ENCODE results near the gene FHIT. TPM values are rescaled to one million over a fixed set of nuclear protein-coding genes. Genes with fewer than 3 reads are reported as not detected.

Gene FHIT
- total RNA-seq, 4 donors from 2014 or later: 3.5 to 17.0 (median 16.7) TPM

DNA sequence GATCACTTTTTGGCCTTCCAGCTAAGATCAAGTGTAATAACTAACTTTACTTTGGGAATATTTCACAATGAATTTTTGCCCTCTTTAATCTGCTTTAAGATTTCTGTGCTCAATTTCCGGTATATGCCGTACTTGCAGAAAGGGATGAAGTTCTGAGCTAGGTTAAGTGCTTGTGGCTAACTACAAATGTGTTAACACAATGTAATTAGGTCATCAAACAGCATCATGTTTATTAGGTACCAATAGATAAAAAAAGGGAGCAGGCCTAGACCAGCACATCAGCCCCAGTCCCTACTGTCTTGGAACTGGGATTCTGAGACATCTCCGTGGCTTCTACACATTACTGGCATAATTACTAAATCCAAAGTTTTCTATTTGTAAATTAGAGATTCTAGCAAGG, 1268.7 kb downstream of the FHIT start:
- DNase-seq: no peak
- Histone ChIP-seq H3K9me3 (no peaks in the 10 kb centered on the region), H3K4me1 (no peaks in the 10 kb centered on the region), H3K4me3 (no peak overlapping the region), H3K36me3 (no peaks in the 10 kb centered on the region), H3K27me3 (no peaks in the 10 kb centered on the region), H3K27ac (no peak overlapping the region)
- no peak for TF ChIP-seq POLR2A (IDR thresholded peaks at IDR 0.05)
- TF ChIP-seq CTCF (IDR thresholded peaks at IDR 0.05): no peak

- no peaks in the 10 kb centered on the region for H3K27me3 ChIP-seq
- H3K36me3 ChIP-seq: no peaks in the 10 kb centered on the region
- no peak for TF ChIP-seq POLR2A (IDR thresholded peaks at IDR 0.05)
- TF ChIP-seq CTCF (IDR thresholded peaks at IDR 0.05): no peak
- no peak for DNase-seq
- no peak overlapping the region for H3K27ac ChIP-seq
- no peaks in the 10 kb centered on the region for H3K9me3 ChIP-seq
- H3K4me3 ChIP-seq: no peak overlapping the region
- H3K4me1 ChIP-seq: no peaks in the 10 kb centered on the region
These were observed 1269.9 kb downstream of the FHIT start for GRCh38 chr3:59981377-59981776.

GRCh38 chr3:59980576-59980975, 1270.7 kb downstream of the FHIT start:
- no peak for TF ChIP-seq CTCF (IDR thresholded peaks at IDR 0.05)
- TF ChIP-seq POLR2A (IDR thresholded peaks at IDR 0.05): no peak
- H3K4me3 ChIP-seq: no peak overlapping the region
- no peak for DNase-seq
- no peak overlapping the region for H3K27ac ChIP-seq
- H3K9me3 ChIP-seq: no peaks in the 10 kb centered on the region
- H3K4me1 ChIP-seq: no peaks in the 10 kb centered on the region
- H3K27me3 ChIP-seq: no peaks in the 10 kb centered on the region
- no peaks in the 10 kb centered on the region for H3K36me3 ChIP-seq

- Histone ChIP-seq H3K4me1 (no peaks in the 10 kb centered on the region), H3K4me3 (no peak overlapping the region), H3K27ac (no peak overlapping the region), H3K27me3 (no peaks in the 10 kb centered on the region), H3K9me3 (no peaks in the 10 kb centered on the region), H3K36me3 (no peaks in the 10 kb centered on the region)
- no peak for TF ChIP-seq POLR2A (IDR thresholded peaks at IDR 0.05)
- TF ChIP-seq CTCF (IDR thresholded peaks at IDR 0.05): no peak
- DNase-seq: no peak
These were observed 1271.7 kb downstream of the FHIT start for GRCh38 chr3:59979542-59979941.

DNA sequence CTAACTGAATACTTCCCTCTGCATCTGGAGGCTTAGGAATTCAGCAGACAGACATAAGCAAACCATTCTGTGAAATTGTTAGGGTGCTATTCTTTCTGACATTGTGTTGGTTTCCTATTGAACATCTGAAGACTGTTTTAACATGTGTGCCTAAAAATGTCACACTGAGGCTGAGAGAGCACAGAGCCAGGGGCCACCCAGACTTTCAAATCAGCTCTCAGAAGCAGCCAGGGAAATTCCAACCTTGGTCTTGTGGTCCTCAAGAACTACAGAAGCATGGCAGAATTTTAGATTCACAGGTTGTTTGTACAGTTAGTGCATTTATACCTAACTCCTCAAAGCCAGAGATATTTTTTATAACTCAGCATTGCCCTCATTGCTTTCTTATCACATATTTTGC, 1272.3 kb downstream of the FHIT start:
- TF ChIP-seq CTCF (IDR thresholded peaks at IDR 0.05): no peak
- no peak for TF ChIP-seq POLR2A (IDR thresholded peaks at IDR 0.05)
- H3K9me3 ChIP-seq: no peaks in the 10 kb centered on the region
- no peaks in the 10 kb centered on the region for H3K27me3 ChIP-seq
- no peak overlapping the region for H3K27ac ChIP-seq
- no peaks in the 10 kb centered on the region for H3K36me3 ChIP-seq
- DNase-seq: no peak
- H3K4me1 ChIP-seq: no peaks in the 10 kb centered on the region
- H3K4me3 ChIP-seq: no peak overlapping the region

- TF ChIP-seq POLR2A (IDR thresholded peaks at IDR 0.05) (no peak), CTCF (IDR thresholded peaks at IDR 0.05) (no peak)
- H3K9me3 ChIP-seq: no peaks in the 10 kb centered on the region
- no peaks in the 10 kb centered on the region for H3K36me3 ChIP-seq
- no peaks in the 10 kb centered on the region for H3K27me3 ChIP-seq
- H3K4me3 ChIP-seq: no peak overlapping the region
- no peak overlapping the region for H3K27ac ChIP-seq
- H3K4me1 ChIP-seq: no peaks in the 10 kb centered on the region
- DNase-seq: no peak
These were observed 1280.5 kb downstream of the FHIT start for GRCh38 chr3:59970796-59971195.

All from Peyer's patch (tissue), 4 donors.